ENCODE data around the gene NPPC. TPM values are rescaled to one million over a fixed set of nuclear protein-coding genes. Genes with fewer than 3 reads are reported as not detected.

Gene NPPC
- total and polyA plus RNA-seq, 2 experiments from 2014 or later, result 0.26 TPM; not detected in 1

GRCh38 chr2:231928481-231928880, 2.3 kb upstream of the NPPC start:
- in situ Hi-C loops (cut with MboI), result loop anchor here (10.0 kb wide), 1 partner anchor 206 kb away; no protein-coding TSS in a partner anchor

GRCh38 chr2:231927566-231927890, 1.3 kb upstream of the NPPC start:
- H3K36me3 ChIP-seq (ENCODE audit: low read depth), result no peaks in the 10 kb centered on the region
- H4K20me1 ChIP-seq (ENCODE audit: insufficient read depth), result no peaks in the 10 kb centered on the region
- H2AFZ ChIP-seq, result no peak overlapping the region
- no peaks in the 10 kb centered on the region for H3K79me2 ChIP-seq (ENCODE audit: insufficient read depth)
- H3K9me2 ChIP-seq (ENCODE audit: insufficient read depth), result no peaks in the 10 kb centered on the region
- in situ Hi-C loops (cut with MboI), result loop anchor here (10.0 kb wide), 1 partner anchor 207 kb away; no protein-coding TSS in a partner anchor
- H3F3A ChIP-seq (ENCODE audit: insufficient read depth), result no peaks in the 10 kb centered on the region
- H3K4me2 ChIP-seq (ENCODE audit: unreplicated experiment), result no peak overlapping the region
- no peak overlapping the region for H3K27ac ChIP-seq
- H3K27me3 ChIP-seq (replicated peaks; ENCODE audit: insufficient read depth), result peaks cover 34% of the 10 kb centered on the region
- no peak overlapping the region for H3K4me3 ChIP-seq
- 74 to 78% methylated on average over 10 of the region's 10 CpGs for WGBS, 2 experiments (ENCODE audit: low coverage in 1 of 2, low lambda C conversion rate in 2 of 2, missing lambda C conversion rate in 2 of 2)
- H3K9me3 ChIP-seq (ENCODE audit: low read depth), result no peaks in the 10 kb centered on the region
- no peak overlapping the region for H3K9ac ChIP-seq
- TF ChIP-seq EZH2phosphoT487 (IDR thresholded peaks at IDR 0.05; ENCODE audit: insufficient read depth, low read depth), result no peak
- no peak for TF ChIP-seq EZH2 (IDR thresholded peaks at IDR 0.05; ENCODE audit: insufficient read depth, poor library complexity, severe bottlenecking)
- H3K4me1 ChIP-seq (ENCODE audit: insufficient read depth), result no peaks in the 10 kb centered on the region
- DNase-seq, result no peak

More at GRCh38 chr2:231928481-231928880, 2.3 kb upstream of the NPPC start:
- Histone ChIP-seq H3K27me3 (replicated peaks; ENCODE audit: insufficient read depth) (peaks cover 34% of the 10 kb centered on the region), H3K79me2 (ENCODE audit: insufficient read depth) (no peaks in the 10 kb centered on the region), H3K4me3 (no peak overlapping the region), H3F3A (ENCODE audit: insufficient read depth) (no peaks in the 10 kb centered on the region), H3K27ac (no peak overlapping the region), H3K9ac (no peak overlapping the region), H3K4me1 (ENCODE audit: insufficient read depth) (no peaks in the 10 kb centered on the region), H4K20me1 (ENCODE audit: insufficient read depth) (no peaks in the 10 kb centered on the region), H3K9me2 (ENCODE audit: insufficient read depth) (no peaks in the 10 kb centered on the region), H3K4me2 (ENCODE audit: unreplicated experiment) (no peak overlapping the region), H2AFZ (no peak overlapping the region), H3K9me3 (ENCODE audit: low read depth) (no peaks in the 10 kb centered on the region), H3K36me3 (ENCODE audit: low read depth) (no peaks in the 10 kb centered on the region)
- no peak for TF ChIP-seq EZH2 (IDR thresholded peaks at IDR 0.05; ENCODE audit: insufficient read depth, poor library complexity, severe bottlenecking)
- no peak for TF ChIP-seq EZH2phosphoT487 (IDR thresholded peaks at IDR 0.05; ENCODE audit: insufficient read depth, low read depth)
- WGBS, 2 experiments (ENCODE audit: low coverage in 1 of 2, low lambda C conversion rate in 2 of 2, missing lambda C conversion rate in 2 of 2), result 75 to 82% methylated on average over 5 of the region's 5 CpGs
- no peak for DNase-seq

GRCh38 chr2:231926761-231927565, 767 bp upstream of the NPPC start:
- Histone ChIP-seq H3K4me1 (ENCODE audit: insufficient read depth) (no peaks in the 10 kb centered on the region), H3K36me3 (ENCODE audit: low read depth) (no peaks in the 10 kb centered on the region), H2AFZ (peak overlapping the region; percentile 43; the same call in 1 of the 2 replicates), H3K9ac (no peak overlapping the region), H3K79me2 (ENCODE audit: insufficient read depth) (no peaks in the 10 kb centered on the region), H3K9me2 (ENCODE audit: insufficient read depth) (no peaks in the 10 kb centered on the region), H4K20me1 (ENCODE audit: insufficient read depth) (no peaks in the 10 kb centered on the region), H3F3A (ENCODE audit: insufficient read depth) (no peaks in the 10 kb centered on the region), H3K27me3 (replicated peaks; ENCODE audit: insufficient read depth) (peaks cover 34% of the 10 kb centered on the region), H3K4me2 (ENCODE audit: unreplicated experiment) (peak overlapping the region; percentile 55), H3K4me3 (peak overlapping the region; percentile 60), H3K9me3 (ENCODE audit: low read depth) (no peaks in the 10 kb centered on the region), H3K27ac (no peak overlapping the region)
- 14 to 15% methylated on average over 46 to 51 of the region's 51 CpGs for WGBS, 2 experiments (ENCODE audit: low coverage in 1 of 2, low lambda C conversion rate in 2 of 2, missing lambda C conversion rate in 2 of 2)
- in situ Hi-C loops (cut with MboI), result loop anchor here (10.0 kb wide), 1 partner anchor 208 kb away; no protein-coding TSS in a partner anchor
- TF ChIP-seq EZH2phosphoT487 (IDR thresholded peaks at IDR 0.05; ENCODE audit: insufficient read depth, low read depth), result no peak
- no peak for TF ChIP-seq EZH2 (IDR thresholded peaks at IDR 0.05; ENCODE audit: insufficient read depth, poor library complexity, severe bottlenecking)
- peak; percentile 31 for DNase-seq

DNA sequence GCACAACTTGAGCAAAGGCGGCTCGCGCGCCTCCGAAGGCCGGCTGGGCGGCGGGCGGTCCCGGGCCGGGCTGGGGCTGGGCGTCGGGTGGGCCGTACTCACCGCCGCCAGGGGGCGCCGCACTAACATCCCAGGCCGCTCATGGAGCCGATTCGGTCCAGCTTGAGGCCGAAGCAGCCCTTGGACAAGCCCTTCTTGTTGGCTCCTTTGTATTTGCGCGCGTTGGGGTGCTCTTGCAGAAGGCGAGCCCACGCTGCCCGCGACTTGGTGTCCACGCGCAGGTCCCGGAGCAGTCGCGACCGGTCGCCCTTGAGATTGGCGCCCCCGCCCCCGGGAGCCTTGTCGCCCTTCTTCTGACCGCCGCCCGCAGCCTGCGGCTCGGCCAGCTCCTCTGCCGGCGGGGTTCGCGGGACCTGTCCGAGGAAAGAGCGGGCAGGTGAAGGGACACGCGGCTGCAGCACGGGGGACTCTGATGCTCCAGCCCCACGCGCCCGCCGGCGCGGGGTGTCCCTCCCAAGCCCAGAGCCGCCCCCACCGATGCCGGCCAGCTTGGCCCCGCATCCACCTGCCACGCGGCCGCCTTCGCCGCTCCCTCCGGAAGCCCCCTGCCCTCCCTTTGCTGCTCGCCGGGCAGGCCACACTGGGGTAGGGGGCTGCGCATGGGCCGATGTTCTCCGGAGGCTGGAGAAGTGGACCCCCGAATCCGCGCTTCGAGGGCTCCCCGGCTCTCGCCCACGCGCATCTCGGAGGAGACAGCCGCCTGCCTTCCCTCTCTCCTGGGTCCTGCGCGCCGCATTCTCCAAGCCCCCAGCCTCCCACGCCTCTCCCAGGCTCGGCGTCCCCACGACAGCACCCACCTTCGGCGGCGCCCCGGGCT, 655 bp downstream of the NPPC start:
- DNase-seq, result peak; percentile 92
- peaks cover 34% of the 10 kb centered on the region for H3K27me3 ChIP-seq (replicated peaks; ENCODE audit: insufficient read depth)
- peak overlapping the region; percentile 55 for H3K4me2 ChIP-seq (ENCODE audit: unreplicated experiment)
- no peak for TF ChIP-seq EZH2phosphoT487 (IDR thresholded peaks at IDR 0.05; ENCODE audit: insufficient read depth, low read depth)
- no peak for TF ChIP-seq EZH2 (IDR thresholded peaks at IDR 0.05; ENCODE audit: insufficient read depth, poor library complexity, severe bottlenecking)
- H3K9me2 ChIP-seq (ENCODE audit: insufficient read depth), result no peaks in the 10 kb centered on the region
- 1% methylated on average over 86 to 88 of the region's 96 CpGs for WGBS, 2 experiments (ENCODE audit: low coverage in 1 of 2, low lambda C conversion rate in 2 of 2, missing lambda C conversion rate in 2 of 2)
- in situ Hi-C loops (cut with MboI), result loop anchor here (10.0 kb wide), 1 partner anchor 209 kb away; no protein-coding TSS in a partner anchor
- peak overlapping the region; percentile 64 for H2AFZ ChIP-seq
- no peaks in the 10 kb centered on the region for H4K20me1 ChIP-seq (ENCODE audit: insufficient read depth)
- peak overlapping the region; percentile 60 for H3K4me3 ChIP-seq
- H3K27ac ChIP-seq, result no peak overlapping the region
- H3K9me3 ChIP-seq (ENCODE audit: low read depth), result no peaks in the 10 kb centered on the region
- no peaks in the 10 kb centered on the region for H3K79me2 ChIP-seq (ENCODE audit: insufficient read depth)
- H3K9ac ChIP-seq, result no peak overlapping the region
- H3K36me3 ChIP-seq (ENCODE audit: low read depth), result no peaks in the 10 kb centered on the region
- no peaks in the 10 kb centered on the region for H3K4me1 ChIP-seq (ENCODE audit: insufficient read depth)
- H3F3A ChIP-seq (ENCODE audit: insufficient read depth), result no peaks in the 10 kb centered on the region

Measured in GM23248 (cell line).